Measurements from ENCODE around the gene EMCN. TPM values are rescaled to one million over a fixed set of nuclear protein-coding genes. Genes with fewer than 3 reads are reported as not detected.

The EMCN gene
- total RNA-seq, 1 experiment from 2014 or later = not detected

GRCh38 chr4:100391863-100392262 is 126.0 kb downstream of the EMCN start:
- Histone ChIP-seq H4K8ac (replicated peaks; ENCODE audit: insufficient read length, low read depth, low read length) (no peak overlapping the region), H2AFZ (ENCODE audit: low read length) (no peak overlapping the region), H3K27ac (ENCODE audit: insufficient read length, low read depth, low read length) (no peak overlapping the region), H2BK20ac (ENCODE audit: low read depth, low read length, poor library complexity, severe bottlenecking) (no peak overlapping the region), H3K9me3 (ENCODE audit: control insufficient read depth, low read depth, low read length) (no peaks in the 10 kb centered on the region), H3K79me1 (ENCODE audit: insufficient read depth, low read depth, low read length, poor library complexity, severe bottlenecking) (no peaks in the 10 kb centered on the region), H2BK120ac (ENCODE audit: low read depth, low read length, poor library complexity, severe bottlenecking) (no peak overlapping the region), H3T11ph (ENCODE audit: low read length) (no peak overlapping the region), H3K23me2 (ENCODE audit: insufficient read length, low read depth, low read length, poor library complexity, severe bottlenecking) (no peaks in the 10 kb centered on the region), H3K9ac (ENCODE audit: extremely low read depth, insufficient read length, low read length) (no peak overlapping the region), H2BK5ac (ENCODE audit: insufficient read length, low read length) (no peak overlapping the region), H4K91ac (ENCODE audit: insufficient read length, low read depth, low read length) (no peak overlapping the region), H2BK15ac (ENCODE audit: low read depth, low read length) (no peak overlapping the region), H3K4ac (ENCODE audit: low read depth, low read length) (no peak overlapping the region), H3K4me2 (ENCODE audit: insufficient read depth, insufficient read length, low read length) (no peak overlapping the region), H3K56ac (ENCODE audit: insufficient read length, low read depth, low read length) (no peak overlapping the region), H3K79me2 (ENCODE audit: insufficient read depth, low read length) (no peaks in the 10 kb centered on the region), H4K20me1 (ENCODE audit: control insufficient read depth, insufficient read depth, insufficient read length) (no peaks in the 10 kb centered on the region), H3K18ac (ENCODE audit: insufficient read length, low read depth, low read length) (no peak overlapping the region), H4K5ac (ENCODE audit: insufficient read length, low read depth, low read length) (no peak overlapping the region), H3K4me1 (ENCODE audit: insufficient read depth, low read length) (no peaks in the 10 kb centered on the region), H3K27me3 (ENCODE audit: insufficient read depth, low read length) (no peaks in the 10 kb centered on the region), H2AK5ac (ENCODE audit: insufficient read length, low read length) (no peak overlapping the region), H3K23ac (ENCODE audit: insufficient read length, low read depth, low read length) (no peak overlapping the region), H3K14ac (ENCODE audit: insufficient read depth, low read length) (no peak overlapping the region), H2BK12ac (ENCODE audit: insufficient read length, low read depth, low read length) (no peak overlapping the region)
- no peak for TF ChIP-seq CTCF (conservative IDR thresholded peaks at IDR 0.05)
- H3K27me3 Mint-ChIP-seq (ENCODE audit: low read depth) = no peaks in the 10 kb centered on the region
- H3K9me3 Mint-ChIP-seq = no peaks in the 10 kb centered on the region
- H3K4me3 Mint-ChIP-seq = no peak overlapping the region
- no peaks in the 10 kb centered on the region for H3K36me3 Mint-ChIP-seq (ENCODE audit: insufficient read depth in 1 of 3, low read depth in 3 of 3)
- WGBS (ENCODE audit: extremely low coverage, insufficient read length, low lambda C conversion rate) = no CpG with 5 or more reads among the region's 1 CpG
- H3K27ac Mint-ChIP-seq = no peak overlapping the region
- DNase-seq = no peak
- no peaks in the 10 kb centered on the region for H3K4me1 Mint-ChIP-seq

Measured in H9 (cell line).